NOMO-1 treated with dmso at 0.1 percent for 144 hours (cell line): Measurements from ENCODE around the gene SLC23A3.
A peak's percentile ranks its signal among the peaks of the same experiment; 100 is the strongest.

Experiments used
- DNase-seq: peaks from one replicate; lab custom pipeline; 2025; ENCODE audit not compliant: unreplicated experiment; lab: John Stamatoyannopoulos, UW

The SLC23A3 gene

GRCh38 chr2:219155054-219155644 is 14.7 kb downstream of the SLC23A3 start:
- DNase-seq, result peak; percentile 17

DNA sequence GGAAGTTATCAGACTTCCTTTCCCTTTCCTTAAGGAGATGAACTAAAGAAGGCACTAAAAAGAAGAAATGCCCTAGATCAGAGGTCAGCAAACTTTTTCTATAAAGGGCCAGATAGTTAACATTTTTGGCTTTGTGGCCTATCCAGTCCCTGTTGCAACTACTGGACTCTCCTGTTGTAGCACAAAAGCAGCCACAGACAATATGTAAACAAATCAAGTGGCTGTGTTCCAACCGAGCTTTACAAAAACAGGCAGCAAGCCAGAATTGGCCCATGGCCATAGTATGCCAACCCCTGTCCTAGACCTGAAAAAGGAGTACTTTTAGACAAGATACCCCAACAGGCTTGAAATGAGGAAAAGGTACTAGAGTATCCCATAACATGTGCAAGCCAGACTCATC is 20.2 kb downstream of the SLC23A3 start:
- no peak for DNase-seq

- DNase-seq, result no peak
Measured at GRCh38 chr2:219142329-219142728, 27.5 kb downstream of the SLC23A3 start.

- no peak for DNase-seq
Measured at GRCh38 chr2:219140722-219141121, 29.1 kb downstream of the SLC23A3 start.

GRCh38 chr2:219133976-219134375 is 35.9 kb downstream of the SLC23A3 start:
- no peak for DNase-seq

GRCh38 chr2:219131744-219132143 is 38.1 kb downstream of the SLC23A3 start:
- no peak for DNase-seq

DNA sequence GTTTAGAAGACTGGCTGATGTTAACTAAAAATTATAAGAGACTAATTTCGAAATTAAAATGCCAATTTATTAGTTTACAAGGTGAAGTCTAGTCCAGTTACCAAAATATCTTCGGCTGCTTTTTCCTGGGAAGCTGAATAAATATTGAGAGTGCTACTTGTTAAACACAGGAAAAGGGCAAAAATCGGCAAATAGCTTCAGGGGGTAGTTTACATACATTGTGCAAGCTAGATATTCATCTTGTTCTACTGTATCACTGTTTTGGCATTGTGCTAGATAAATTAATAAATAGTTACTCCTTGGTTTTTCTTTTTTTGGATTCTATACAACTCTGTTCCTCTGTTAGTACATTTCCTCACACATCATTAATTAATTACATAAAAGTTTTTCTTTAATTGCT is 38.5 kb downstream of the SLC23A3 start:
- DNase-seq, result no peak

DNA sequence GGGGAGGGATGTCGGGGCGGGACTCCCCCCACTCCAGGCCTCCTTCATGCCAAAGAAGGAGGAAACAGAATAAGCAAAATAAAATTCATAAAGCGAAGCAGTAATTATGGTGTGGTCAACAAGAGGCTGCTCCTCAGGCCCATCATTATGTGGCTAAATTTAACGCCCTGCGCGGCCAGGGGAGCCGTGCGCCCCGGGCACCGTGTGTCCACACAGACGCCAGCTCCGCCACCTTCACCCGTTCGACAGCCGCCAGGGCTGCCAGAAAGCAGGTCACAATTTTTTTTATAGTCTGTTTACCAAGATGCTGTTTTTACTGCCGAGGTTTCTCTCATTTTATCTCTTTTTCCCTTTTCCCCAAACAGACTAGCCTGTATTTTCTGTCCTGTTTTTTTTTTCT is 40.2 kb downstream of the SLC23A3 start:
- no peak for DNase-seq

GRCh38 chr2:219128396-219128795 is 41.4 kb downstream of the SLC23A3 start:
- no peak for DNase-seq

DNA sequence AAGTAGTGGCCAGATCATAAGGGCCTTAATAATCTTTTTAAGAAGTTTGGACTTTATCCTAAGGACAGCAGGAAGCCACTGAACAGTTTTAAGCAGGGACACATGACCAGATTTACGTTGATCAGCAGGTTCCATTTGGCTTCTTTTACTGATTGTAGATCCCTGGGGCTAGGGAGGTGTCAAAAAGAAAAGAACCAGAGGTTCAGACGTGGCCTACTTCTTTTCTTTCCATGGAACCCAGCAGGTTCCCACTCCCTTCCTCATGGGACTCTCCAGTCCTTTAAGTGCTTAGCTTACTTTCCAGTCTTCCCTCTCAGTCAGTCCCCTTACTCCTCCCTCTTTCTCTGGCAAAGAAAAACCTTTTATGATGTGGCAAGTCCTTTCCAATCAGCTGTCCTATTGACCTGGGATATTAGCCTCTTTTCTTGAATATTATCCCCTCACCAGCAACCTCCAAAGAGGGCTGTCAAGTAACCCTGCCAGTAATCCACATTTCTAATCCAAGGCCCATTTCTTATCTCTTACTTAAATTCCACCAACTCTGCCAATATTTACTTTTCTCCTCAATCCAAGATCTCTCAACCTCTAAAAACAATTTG is 42.7 kb downstream of the SLC23A3 start:
- DNase-seq, result no peak

- DNase-seq, result no peak
Measured at GRCh38 chr2:219126555-219126954, 43.3 kb downstream of the SLC23A3 start.

GRCh38 chr2:219125886-219126270 is 44.0 kb downstream of the SLC23A3 start:
- DNase-seq, result no peak

- DNase-seq, result peak; percentile 32
Measured at GRCh38 chr2:219125225-219125885, 44.5 kb downstream of the SLC23A3 start.

DNA sequence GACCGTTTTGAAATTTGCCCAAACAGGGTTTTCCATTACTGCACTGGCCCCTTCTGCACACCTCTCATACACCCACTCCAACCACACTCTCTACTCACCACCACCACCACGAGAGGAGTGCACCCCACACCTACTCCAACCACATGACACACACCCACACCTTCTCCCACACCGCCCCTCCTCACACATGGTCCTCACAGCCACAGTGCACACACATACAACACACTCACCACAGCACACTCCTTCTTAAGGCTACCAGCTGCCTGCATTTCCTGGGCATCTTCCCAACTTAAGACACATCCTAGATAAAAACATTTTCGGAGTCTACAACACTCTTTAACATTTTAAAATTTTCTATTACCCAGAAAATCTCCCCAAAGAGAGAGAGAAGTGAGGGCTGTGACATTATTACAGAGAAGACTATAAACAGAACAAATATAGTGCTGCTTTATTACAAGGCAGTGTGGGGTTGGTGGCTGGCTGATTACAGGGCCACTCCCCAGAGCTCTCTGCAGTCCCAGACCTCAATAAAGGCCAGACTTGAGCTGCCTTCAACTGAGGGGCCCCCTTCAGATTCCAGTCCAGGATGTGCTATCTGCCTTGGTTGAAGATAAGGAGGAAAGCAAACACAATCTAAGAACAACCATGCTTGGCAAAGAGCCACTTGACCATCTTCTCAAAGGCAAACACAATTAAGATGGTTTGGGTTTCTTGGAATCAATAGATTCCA is 45.3 kb downstream of the SLC23A3 start:
- DNase-seq, result no peak

DNA sequence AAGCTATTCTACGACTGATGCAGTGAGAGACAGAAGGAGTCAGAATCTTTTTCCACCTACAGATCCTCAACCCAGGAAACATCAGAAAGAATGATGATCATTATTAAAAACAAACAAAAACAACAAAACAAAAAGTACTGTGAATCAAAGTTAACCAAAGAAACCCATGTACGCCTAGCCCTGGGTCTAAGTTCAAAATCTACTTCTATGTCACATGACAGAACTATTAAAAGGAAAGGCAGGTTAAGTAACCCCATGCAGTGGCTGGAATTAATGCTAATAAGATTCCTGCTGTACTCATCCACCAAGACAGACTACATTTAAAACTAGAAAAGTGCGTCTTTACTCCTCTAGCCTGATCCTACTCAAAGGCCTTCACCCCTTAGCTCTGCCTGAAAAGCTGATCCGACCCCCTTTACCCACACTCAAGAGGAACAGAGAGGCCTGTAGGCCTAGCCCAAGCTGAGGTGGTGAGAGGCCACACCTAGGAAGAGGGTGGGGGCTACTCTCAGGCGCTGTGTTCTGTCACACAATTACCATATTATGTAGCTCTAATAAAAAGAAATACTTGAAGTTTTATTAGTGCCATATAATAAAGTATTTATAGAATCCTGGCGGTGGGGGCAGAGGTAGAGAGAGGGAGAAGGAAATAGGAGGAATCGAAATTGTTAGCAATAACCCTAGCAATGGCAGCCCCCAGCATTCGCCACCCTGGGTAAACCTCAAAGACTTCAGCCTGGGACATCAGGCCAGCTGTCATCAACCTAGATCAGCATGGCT is 46.3 kb downstream of the SLC23A3 start:
- DNase-seq, result no peak

DNA sequence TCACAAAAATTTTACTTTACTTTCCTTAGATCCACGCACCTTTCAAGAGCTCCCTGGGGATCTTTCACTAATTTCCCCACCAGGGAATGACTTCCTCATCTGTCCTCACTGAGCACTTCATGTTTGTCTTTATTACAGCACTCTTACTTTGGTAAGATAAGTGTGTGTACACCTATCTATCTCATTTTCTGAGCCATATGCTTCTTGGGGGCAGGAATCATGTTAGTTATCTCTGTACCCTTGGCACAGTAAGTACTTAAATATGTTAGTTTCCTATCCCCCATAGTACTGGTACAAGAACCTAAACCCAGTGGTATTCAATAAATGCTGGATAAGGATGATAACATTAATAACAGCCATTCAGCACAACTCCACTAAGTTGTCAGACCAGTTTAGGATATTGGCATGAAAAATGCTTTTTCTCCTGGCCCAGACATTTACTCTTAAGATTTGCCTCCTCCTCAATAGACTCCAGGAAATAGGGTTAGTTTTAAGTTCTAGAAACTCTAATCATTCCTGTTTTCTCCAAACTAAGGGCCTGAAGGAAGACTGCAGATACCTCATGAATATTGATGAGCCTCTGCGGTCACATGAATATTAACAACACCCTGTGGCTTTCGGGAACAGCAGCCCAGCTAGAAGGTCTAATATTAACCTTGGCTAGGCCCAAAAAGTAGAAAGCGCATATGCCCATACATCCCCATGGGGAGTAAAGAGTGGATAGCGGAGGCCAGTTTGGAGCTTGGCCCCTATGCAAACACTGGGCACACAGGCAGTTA is 47.4 kb downstream of the SLC23A3 start:
- DNase-seq, result no peak

DNA sequence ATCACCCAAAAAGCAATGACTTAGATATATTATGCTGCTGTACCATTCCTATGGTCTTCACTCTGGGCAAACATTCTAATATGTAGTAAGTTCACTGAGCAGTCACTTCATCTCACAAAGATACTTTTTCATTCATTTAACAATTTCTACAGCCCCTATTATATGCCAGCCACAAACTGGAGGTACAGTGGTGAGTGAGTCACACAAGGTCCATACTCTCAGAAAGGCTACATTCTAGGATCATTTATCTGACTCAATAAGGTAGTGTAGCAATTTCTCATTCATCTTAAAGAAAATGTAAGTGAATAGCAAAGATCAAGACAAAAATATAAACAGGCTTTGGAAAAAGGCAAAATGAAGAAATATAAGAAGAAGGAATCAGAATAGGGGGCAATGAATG is 49.7 kb downstream of the SLC23A3 start:
- DNase-seq, result no peak

GRCh38 chr2:219119422-219120043 is 50.3 kb downstream of the SLC23A3 start:
- DNase-seq, result no peak

- peak; percentile 44 for DNase-seq
Measured at GRCh38 chr2:219118504-219118903, 51.3 kb downstream of the SLC23A3 start.
